Keratinocyte (primary cell): Measurements from ENCODE around the gene SCD.

ENCODE experiments used
- EZH2 ChIP-seq: IDR thresholded peaks from one replicate; pipeline ENCODE4 v1.6.1; 2012; ENCODE audit warnings: inconsistent platforms, mild to moderate bottlenecking, low read length, moderate library complexity
- TF ChIP-seq, protein P1 (sequence below), 3 experiments: IDR thresholded peaks in 1 of 3; conservative IDR thresholded peaks in 1 of 3; optimal IDR thresholded peaks in 1 of 3; 2 replicates in 2 of 3; 3 replicates in 1 of 3; pipeline versions ENCODE3 to v1.5.1; 2011; ENCODE audit warnings: low read length in 3 of 3, mild to moderate bottlenecking in 3 of 3, moderate library complexity in 2 of 3, control low read depth in 1 of 3, inconsistent platforms in 1 of 3; ENCODE audit not compliant: insufficient read depth in 2 of 3; ENCODE audit errors: extremely low read depth in 1 of 3

DNA sequence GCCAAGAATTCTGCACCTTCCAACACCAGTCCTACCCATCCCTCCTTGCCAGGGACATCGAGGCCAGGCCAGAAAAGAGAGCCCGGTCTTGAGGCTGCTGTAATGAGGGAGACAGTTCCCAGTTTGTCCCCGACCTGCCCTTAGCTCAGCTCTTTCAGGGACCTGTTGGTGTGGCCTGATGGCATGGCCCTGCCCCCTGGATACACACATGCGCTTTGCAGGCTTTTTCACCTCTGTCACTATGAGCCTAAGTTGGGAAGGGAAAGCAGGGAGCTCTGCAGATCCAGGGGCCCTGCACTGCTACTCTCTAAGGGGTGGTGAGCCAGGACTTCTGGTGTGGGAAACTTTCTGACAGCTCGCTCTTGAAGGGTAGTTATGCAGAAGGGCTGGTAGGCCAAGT lies 2.1 kb downstream of the SCD start:
- TF ChIP-seq, protein P1, sequence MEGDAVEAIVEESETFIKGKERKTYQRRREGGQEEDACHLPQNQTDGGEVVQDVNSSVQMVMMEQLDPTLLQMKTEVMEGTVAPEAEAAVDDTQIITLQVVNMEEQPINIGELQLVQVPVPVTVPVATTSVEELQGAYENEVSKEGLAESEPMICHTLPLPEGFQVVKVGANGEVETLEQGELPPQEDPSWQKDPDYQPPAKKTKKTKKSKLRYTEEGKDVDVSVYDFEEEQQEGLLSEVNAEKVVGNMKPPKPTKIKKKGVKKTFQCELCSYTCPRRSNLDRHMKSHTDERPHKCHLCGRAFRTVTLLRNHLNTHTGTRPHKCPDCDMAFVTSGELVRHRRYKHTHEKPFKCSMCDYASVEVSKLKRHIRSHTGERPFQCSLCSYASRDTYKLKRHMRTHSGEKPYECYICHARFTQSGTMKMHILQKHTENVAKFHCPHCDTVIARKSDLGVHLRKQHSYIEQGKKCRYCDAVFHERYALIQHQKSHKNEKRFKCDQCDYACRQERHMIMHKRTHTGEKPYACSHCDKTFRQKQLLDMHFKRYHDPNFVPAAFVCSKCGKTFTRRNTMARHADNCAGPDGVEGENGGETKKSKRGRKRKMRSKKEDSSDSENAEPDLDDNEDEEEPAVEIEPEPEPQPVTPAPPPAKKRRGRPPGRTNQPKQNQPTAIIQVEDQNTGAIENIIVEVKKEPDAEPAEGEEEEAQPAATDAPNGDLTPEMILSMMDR (optimal IDR thresholded peaks at IDR 0.05 in 1 of 3, IDR thresholded peaks at IDR 0.05 in 1 of 3, conservative IDR thresholded peaks at IDR 0.05 in 1 of 3; ENCODE audit: extremely low read depth in 1 of 3, insufficient read depth in 2 of 3, low read length in 3 of 3), result no peak
- TF ChIP-seq EZH2, result no peak
